Adrenal gland (tissue), 5 donors: ENCODE measurements around the gene LLGL1.

ENCODE experiments used
- POLR2A ChIP-seq, 2 donors: fragments of 450-650 bp; IDR thresholded peaks; one replicate each; pipeline ENCODE4 v1.6.1; 2017; ENCODE audit warnings: antibody characterized with exemption in 2 of 2, mild to moderate bottlenecking in 2 of 2, moderate library complexity in 1 of 2
- TF ChIP-seq, protein P1 (sequence below), 6 experiments: fragments of 450-650 bp in 4 of 6; fragments of 200-600 bp in 2 of 6; sonication (generic) in 1 of 6; IDR thresholded peaks; 1 replicate in 5 of 6; 2 replicates in 1 of 6; pipeline versions ENCODE4 v1.5.1 to v1.8.0; 2016 to 2021; ENCODE audit warnings: antibody characterized with exemption in 6 of 6, mild to moderate bottlenecking in 2 of 6, moderate library complexity in 1 of 6
- donor health status: DM: no; HTN: no; CAD: no.

DNA sequence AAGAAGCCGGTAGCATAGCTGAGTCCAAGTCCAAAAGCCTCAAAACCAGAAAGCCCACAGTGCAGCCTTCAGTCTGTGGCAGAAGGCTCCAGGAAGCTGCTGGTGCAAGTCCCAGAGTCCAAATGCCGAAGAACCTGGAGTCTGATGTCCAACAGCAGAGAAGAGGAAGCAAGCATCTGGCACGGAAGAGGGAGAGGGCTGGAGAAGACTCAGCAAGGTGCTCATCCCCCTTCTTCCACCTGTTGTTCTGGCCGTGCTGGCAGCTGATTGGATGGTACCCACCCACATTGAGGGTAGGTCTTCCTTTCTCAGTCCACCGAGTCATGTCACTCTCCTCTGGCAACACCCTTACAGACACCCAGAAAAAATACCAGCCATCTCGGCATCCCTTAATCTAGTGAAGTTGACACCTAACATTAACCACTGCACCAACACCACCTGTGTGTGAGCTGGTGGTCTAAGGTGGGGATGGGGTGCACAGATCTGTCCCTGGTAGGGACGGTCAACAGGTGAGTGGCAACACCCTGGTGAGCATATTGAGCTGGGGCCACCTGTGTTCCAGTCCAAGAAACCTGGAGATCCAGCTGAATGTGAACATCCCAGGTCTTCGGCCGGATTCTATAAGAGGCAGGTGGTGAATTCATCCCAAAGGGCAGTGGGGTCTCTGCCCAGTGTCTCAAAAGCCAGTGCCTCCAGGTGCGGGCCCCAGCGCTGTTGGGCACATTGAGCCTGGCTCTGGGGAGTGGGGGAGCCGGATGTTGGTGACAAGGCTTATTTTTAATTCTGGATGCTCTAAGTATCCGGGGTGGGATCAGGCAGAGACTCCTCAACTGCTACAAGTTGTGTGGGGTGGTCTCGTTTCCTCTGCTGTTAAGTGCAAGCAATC, 44.9 kb downstream of the LLGL1 start:
- TF ChIP-seq, protein P1, sequence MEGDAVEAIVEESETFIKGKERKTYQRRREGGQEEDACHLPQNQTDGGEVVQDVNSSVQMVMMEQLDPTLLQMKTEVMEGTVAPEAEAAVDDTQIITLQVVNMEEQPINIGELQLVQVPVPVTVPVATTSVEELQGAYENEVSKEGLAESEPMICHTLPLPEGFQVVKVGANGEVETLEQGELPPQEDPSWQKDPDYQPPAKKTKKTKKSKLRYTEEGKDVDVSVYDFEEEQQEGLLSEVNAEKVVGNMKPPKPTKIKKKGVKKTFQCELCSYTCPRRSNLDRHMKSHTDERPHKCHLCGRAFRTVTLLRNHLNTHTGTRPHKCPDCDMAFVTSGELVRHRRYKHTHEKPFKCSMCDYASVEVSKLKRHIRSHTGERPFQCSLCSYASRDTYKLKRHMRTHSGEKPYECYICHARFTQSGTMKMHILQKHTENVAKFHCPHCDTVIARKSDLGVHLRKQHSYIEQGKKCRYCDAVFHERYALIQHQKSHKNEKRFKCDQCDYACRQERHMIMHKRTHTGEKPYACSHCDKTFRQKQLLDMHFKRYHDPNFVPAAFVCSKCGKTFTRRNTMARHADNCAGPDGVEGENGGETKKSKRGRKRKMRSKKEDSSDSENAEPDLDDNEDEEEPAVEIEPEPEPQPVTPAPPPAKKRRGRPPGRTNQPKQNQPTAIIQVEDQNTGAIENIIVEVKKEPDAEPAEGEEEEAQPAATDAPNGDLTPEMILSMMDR (IDR thresholded peaks at IDR 0.05): no peak
- TF ChIP-seq POLR2A (IDR thresholded peaks at IDR 0.05): no peak
